Measurements from ENCODE around the gene TMEM127.
"Not testable (repeated sequence)": the region's sequence is repeated elsewhere in the genome, so short reads cannot be mapped to it uniquely, and the experiment has no call there.

The TMEM127 gene

GRCh38 chr2:96240341-96241038 lies 25.3 kb downstream of the TMEM127 start:
- no peak for DNase-seq (ENCODE audit: low read depth)

- DNase-seq (ENCODE audit: low read depth): no peak
Observed at GRCh38 chr2:96239745-96240264, 26.0 kb downstream of the TMEM127 start.

- no peak for DNase-seq (ENCODE audit: low read depth)
Observed at GRCh38 chr2:96239091-96239490, 26.7 kb downstream of the TMEM127 start.

DNA sequence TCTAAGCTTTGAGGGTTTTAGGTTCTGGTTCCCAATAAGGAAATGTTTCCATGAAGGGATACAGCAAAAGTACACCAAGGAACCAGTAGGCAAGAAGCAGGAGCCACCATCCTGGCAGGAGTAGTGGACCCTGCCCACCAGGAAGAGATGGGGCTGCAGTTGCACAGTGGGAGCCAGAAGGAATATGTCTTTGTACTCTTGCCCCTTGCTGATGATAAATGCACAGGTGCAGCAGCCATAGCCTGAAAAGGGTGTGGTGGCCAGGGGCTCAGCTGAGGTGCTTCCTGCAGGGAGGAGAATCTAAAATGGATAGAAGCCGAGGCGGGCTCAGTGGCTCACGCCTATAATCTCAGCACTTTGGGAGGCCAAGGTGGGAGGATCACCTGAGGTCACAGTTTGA lies 27.5 kb downstream of the TMEM127 start:
- no peak for DNase-seq (ENCODE audit: low read depth)

GRCh38 chr2:96236882-96237281 lies 28.9 kb downstream of the TMEM127 start:
- no peak for DNase-seq (ENCODE audit: low read depth)

GRCh38 chr2:96233880-96234316 lies 31.9 kb downstream of the TMEM127 start:
- DNase-seq (ENCODE audit: low read depth): no peak

DNA sequence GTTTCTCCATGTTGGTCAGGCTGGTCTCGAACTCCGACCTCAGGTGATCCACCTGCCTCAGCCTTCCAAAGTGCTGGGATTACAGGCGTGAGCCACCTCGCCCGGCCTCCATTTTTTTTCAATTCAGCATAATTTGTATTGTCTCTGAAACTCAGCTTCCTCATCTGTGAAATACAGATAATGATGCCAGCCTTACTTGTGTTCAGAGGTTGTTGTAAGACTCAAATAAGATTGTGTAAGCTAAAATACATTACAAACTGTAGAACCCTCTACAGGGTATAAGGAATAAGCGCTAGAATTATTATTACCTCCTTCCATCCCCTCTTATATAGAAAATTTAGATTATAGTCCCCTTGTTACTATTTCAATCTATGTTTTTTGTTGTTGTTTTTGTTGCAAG lies 32.4 kb downstream of the TMEM127 start:
- DNase-seq (ENCODE audit: low read depth): no peak

GRCh38 chr2:96231316-96231715 lies 34.5 kb downstream of the TMEM127 start:
- DNase-seq (ENCODE audit: low read depth): no peak

DNA sequence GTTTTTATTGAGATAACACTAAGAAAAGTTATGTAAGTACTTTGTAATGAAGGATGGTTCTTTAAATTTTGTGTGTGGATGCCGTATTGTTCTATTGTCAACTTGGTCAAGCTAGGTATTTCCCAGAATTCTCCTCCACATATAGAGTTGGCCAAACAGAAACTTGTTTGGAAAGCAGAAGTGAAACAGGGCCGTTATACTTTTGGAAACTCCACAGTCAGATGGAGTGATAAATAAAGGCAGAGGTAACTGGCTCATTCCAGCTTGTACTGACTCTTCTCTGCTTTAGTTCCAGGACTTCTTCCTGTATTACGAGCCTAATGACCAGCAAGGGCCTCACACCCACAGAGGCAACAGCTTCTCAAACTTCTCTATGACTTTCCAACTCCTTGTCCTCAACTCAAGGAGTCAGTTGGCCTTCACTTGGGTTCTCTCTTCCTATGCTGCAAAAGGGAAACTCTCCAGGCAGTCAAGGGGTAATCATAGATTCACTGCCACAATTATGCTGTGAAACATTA lies 40.7 kb downstream of the TMEM127 start:
- DNase-seq (ENCODE audit: low read depth): no peak

GRCh38 chr2:96221106-96221505 lies 44.7 kb downstream of the TMEM127 start:
- DNase-seq (ENCODE audit: low read depth): not testable (repeated sequence)

DNA sequence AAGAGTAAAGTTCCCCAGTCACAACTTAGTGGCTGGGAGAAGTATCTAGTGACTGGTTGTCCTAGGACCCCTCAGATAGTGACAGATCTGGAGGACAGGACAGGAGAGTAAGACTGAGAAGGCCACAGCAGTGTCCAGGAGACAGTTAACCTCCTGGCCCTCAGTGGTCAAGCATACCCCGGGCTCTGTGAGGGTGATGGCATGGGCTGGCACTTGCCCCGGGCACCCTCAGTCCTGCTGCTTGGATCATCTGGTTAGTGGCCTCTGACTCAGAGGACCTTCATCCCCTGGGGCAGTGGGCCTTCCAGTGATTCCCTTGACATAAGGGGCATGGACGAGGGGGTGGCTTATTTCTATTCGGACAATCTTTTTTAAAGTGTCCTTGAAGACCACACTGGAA lies 45.8 kb downstream of the TMEM127 start:
- not testable (repeated sequence) for DNase-seq (ENCODE audit: low read depth)

GRCh38 chr2:96218508-96219131 lies 47.2 kb downstream of the TMEM127 start:
- DNase-seq (ENCODE audit: low read depth): no peak

- DNase-seq (ENCODE audit: low read depth): no peak
Observed at GRCh38 chr2:96214554-96214953, 51.2 kb downstream of the TMEM127 start.

GRCh38 chr2:96213379-96213778 lies 52.4 kb downstream of the TMEM127 start:
- DNase-seq (ENCODE audit: low read depth): no peak

- no peak for DNase-seq (ENCODE audit: low read depth)
Observed at GRCh38 chr2:96212339-96212738, 53.5 kb downstream of the TMEM127 start.

- DNase-seq (ENCODE audit: low read depth): no peak
Observed at GRCh38 chr2:96209729-96210085, 56.1 kb downstream of the TMEM127 start.

- no peak for DNase-seq (ENCODE audit: low read depth)
Observed at GRCh38 chr2:96209011-96209728, 56.6 kb downstream of the TMEM127 start.

- peak; percentile 93 for DNase-seq (ENCODE audit: low read depth)
Observed at GRCh38 chr2:96208143-96209010, 57.4 kb downstream of the TMEM127 start, which contains the start of gene STARD7. TSS of gene STARD7 (minus strand) at chr2:96208827. CDS start at chr2:96208434, 393 bp downstream.

GRCh38 chr2:96207774-96208142 lies 58.0 kb downstream of the TMEM127 start:
- no peak for DNase-seq (ENCODE audit: low read depth)

DNA sequence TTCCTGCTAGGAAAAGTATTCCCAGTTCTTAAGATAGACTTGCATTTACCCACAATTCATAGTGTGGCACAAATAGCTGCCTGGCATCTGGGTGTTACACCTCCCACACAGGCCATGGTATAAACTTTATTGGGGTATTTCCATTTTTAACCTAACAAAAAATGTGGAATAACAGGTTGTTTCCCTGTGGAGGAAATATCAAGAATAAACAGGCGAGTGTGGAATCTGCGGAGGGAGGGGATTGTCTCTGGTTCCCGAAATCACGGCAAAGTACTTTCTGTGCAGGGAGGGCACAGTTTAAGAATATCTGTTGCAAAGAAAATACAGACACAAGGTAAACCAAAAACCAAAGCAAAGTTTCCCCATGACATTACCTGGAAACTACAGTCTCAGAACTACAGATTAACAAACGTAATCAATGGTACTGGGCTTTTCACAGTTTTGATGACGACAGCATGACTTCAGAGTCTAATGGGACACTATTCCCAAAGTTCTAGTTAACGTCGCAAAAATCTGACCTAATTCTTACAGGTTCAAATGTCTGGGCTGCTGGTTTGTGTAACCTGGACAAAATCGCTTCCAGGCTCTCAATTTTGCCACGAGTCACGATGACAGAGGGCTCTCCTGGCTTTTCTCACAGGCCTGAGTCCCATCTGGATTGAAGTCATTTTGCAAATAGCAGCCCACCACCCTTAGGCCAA lies 58.6 kb downstream of the TMEM127 start:
- DNase-seq (ENCODE audit: low read depth): no peak

- no peak for DNase-seq (ENCODE audit: low read depth)
Observed at GRCh38 chr2:96205888-96206287, 59.9 kb downstream of the TMEM127 start.

Data from T follicular helper cell (primary cell).